Stimulated activated CD8-positive, alpha-beta memory T cell treated with anti-CD3 and anti-CD28 coated beads, Interleukin-15, amount 100 ng/mL, for 1 hour (primary cell): ENCODE results near the gene SNORC.
"Not testable (repeated sequence)": the region's sequence is repeated elsewhere in the genome, so short reads cannot be mapped to it uniquely, and the experiment has no call there.

Experiments used
- DNase-seq: peaks from one replicate; pipeline ENCODE4 v3.0.0-alpha.2; 2020; ENCODE audit warnings: low read depth

SNORC gene

DNA sequence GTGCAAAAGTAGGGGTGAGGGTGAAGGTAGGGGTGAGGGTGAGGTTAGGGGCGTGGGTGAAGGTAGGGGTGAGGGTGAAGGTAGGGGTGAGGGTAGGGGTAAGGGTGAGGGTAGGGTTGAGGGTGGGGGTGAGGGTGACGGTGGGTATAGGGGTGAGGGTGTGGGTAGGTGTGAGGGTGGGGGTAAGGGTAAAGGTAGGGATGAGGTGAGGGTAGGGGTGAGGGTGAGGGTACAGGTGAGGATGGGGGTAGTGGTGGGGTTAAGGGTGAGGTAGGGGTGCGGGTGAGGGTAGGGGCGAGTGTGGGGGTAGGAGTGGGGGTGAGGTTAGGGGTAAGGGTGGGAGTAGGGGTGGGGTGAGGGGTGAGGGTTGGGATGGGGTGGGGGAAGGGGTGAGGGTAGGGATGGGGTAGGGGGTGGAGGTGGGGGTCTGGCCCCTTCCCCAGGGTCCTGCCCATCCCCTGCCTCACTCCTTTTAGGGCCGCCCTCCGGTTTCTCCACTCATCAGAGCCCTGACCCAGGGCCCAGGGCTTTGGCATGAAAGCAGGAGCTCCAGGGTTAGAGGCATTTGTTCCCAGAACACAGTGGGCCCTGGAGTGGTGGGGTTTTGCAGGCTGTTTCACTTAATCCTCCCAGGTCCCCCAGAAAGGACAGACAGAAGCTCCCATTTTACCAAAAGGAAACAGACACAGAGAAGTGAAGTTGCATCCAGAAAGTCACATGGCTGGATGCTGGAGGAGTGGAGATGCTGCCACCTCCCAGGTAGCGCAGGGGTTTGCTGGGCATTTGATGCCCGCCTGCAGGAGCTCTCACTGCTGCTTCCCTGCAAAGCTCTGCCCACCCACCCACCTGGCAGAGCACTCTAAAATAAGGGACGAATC, 26.9 kb downstream of the SNORC start:
- DNase-seq = no peak

GRCh38 chr2:232897598-232898408, 27.7 kb downstream of the SNORC start:
- no peak for DNase-seq

- DNase-seq = no peak
Measured at GRCh38 chr2:232898592-232899543, 28.8 kb downstream of the SNORC start.

GRCh38 chr2:232900811-232901735, 31.0 kb downstream of the SNORC start:
- no peak for DNase-seq

DNA sequence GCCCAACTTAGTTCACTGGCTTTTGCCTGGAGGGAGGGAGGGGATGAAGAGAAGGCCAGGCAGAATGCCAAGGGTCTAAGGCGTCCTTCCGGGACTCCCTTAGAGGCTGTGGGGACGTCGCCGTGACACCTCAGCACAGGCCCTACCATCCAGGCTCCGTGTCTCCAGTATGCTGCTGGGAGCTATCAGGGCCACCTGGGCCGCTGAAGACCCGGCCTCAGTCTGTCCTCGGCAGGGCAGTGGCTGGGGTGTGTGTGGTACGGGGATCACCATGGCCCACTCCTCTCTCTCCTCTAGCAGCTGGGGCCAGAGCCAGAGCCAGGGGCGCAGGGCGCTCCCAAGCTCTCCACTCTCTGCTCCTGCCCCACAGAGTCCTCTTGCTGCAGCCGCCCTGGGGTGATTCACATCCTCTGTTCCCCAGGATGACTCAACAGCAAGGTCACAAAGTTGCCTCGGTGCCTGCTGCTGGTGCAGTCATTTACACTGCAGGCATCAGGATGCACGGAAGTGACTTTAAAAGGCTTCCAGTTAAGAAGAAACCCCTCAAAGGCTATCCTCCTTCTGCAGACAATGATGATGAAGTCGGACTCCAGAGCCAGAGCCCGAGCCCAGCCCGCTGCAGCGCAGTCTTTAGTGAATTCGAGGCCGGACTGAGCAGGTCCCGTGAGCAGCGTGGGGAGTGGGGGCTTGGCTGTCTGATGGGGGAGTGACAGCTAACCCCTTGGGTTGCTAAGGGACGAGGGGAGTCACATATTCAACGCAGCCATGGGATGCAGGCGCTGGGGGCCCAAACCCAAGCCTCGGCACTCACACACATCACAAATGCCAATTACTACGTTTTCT, 31.9 kb downstream of the SNORC start:
- no peak for DNase-seq

GRCh38 chr2:232903989-232904388, 33.9 kb downstream of the SNORC start:
- DNase-seq = no peak

GRCh38 chr2:232906867-232907717, 37.0 kb downstream of the SNORC start:
- DNase-seq = not testable (repeated sequence)

DNA sequence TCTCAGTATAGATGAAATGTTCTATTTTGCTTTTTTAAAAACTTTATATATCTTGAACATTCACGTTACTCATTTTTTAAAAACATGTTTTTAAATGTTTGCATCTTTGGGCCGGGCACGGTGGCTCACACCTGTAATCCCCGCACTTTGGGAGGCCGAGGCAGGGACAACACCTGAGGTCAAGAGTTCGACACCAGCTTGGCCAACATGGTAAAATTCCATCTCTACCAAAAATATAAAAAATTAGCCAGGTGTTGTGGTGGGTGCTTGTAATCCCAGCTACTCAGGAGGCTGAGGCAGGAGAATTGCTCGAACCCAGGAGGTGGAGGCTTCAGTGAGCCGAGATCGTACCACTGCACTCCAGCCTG, 37.6 kb downstream of the SNORC start:
- not testable (repeated sequence) for DNase-seq

GRCh38 chr2:232908695-232909094, 38.6 kb downstream of the SNORC start:
- no peak for DNase-seq

DNA sequence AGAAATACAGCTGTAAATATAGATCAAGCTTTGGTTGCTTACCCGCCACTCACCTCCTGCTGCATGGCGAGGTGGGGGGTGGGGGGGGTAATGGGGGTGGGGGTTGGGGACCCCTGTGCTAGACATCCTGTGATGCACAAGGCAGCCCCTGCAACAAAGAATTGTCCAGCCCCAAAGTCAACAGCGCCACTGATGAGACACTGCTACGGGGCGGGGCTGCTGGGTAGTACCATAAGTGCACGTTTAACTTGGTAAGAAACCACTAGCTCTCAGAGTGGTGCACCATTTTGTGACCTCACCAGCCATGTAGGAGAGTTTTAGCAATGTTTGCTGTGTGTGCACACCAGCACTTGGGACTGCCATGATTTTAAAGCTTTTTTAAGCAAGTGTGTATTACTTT, 40.3 kb downstream of the SNORC start:
- DNase-seq = no peak

DNA sequence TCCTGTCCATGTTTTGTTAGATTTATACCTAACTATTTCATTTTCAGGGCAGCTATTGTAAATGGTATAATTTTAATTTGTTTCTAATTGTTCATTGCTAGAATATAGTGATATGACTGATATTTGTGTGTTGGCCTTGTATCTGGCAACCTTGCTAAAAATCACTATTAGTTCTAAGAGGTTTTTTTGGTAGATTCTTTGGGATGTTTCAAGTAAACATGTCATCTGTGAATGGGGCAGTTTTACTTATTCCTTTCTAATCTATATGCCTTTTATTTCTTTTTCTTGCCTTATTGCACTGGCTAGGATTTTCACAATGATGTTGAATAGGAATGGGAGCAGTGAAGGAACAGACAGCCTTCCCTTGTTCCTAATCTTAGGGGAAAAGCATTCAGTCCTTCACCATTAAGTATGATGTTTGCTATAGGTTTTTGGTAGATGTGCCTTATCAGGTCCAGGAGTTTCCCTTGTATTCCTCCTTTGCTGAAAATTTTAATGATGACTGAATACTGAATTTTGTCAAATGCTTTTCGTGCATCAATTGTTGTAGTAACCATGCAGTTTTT, 41.7 kb downstream of the SNORC start:
- no peak for DNase-seq

GRCh38 chr2:232913903-232914302, 43.8 kb downstream of the SNORC start:
- no peak for DNase-seq

- DNase-seq = no peak
Measured at GRCh38 chr2:232919141-232919540, 49.1 kb downstream of the SNORC start.

DNA sequence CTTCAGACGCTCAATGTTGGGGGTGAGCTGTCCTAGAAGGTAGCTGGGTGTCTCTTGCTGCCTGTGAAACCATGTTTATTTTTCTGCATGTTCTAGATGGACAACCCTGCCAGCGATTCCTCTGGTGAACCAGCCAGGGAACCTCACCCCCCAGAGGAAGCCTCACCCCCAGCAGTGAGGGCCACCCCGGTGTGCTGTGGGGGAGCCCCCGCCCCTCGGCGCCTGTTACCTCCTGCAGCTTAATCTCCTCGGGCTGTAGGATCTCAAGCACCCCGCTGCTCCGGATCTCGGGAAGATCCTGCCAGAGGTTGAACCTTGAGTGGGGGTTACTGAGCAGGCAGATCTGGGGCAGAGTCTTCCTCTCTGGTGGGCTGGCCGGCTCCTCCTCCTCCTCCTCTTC, 50.0 kb downstream of the SNORC start:
- no peak for DNase-seq

DNA sequence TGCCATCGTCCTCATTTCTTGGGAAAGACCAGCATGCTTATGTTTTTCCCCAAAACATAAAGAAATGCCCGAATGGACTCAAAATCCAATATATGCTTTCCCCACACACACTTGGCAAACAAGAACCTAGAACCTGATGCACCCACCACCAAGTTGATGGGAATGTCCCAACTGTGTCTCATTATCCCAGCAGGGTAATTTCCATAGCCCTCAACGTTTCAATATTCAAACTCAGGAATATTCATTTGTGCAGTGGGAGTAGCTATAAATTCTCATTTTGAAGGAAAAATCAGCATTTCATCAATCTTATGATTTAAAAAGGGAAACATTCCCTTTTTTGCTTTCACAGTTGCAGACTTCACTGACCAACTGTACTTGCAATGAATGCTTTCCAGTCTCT, 50.7 kb downstream of the SNORC start:
- DNase-seq = no peak

- DNase-seq = no peak
Measured at GRCh38 chr2:232924433-232924832, 54.4 kb downstream of the SNORC start.

- DNase-seq = no peak
Measured at GRCh38 chr2:232925153-232925820, 55.2 kb downstream of the SNORC start.

DNA sequence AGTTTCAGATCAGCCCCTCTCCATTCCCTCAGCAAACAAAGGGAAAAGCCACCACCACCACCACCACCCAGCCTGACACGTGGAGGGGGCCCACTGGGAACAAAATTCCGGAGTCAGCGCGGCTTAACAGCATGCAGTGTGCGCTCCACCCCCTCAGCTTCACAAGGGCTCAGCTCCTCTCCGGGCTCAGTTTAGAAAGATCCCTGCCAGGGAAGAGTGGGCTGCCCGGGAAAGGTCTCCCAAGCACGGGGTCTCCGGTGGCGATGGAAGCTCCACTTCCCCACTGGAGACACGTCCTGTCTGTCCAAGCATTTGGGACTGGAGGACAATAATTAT, 55.7 kb downstream of the SNORC start:
- no peak for DNase-seq
